Measurements from ENCODE around the gene LDLRAD4. TPM values are rescaled to one million over a fixed set of nuclear protein-coding genes. Genes with fewer than 3 reads are reported as not detected.

Gene LDLRAD4
- total RNA-seq, 2 experiments from 2014 or later: 28.4 to 30.1 TPM

DNA sequence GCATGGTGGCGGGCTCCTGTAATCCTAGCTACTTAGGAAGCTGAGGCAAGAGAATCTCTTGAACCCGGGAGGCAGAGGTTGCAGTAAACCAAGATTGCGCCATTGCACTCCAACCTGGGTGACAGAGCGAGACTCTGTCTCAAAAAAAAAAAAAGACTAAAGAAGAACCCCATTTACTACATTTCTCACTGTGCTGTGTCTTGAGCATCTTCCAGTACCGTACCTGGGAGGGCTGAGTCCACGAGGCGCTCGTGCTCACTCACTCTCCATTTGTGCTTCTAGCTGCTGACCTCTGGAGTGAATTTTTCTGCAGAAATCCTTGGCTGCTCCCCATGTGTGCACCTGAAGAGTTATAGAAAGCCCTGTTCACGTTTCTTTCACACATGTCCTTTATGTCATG, 204.8 kb downstream of the LDLRAD4 start:
- Mint-ChIP-seq H3K36me3 (no peaks in the 10 kb centered on the region), H3K4me1 (ENCODE audit: low read depth) (peaks cover 23% of the 10 kb centered on the region), H3K4me3 (no peak overlapping the region), H3K9me3 (no peaks in the 10 kb centered on the region), H3K27me3 (no peaks in the 10 kb centered on the region), H3K27ac (no peak overlapping the region)
- POLR2A ChIA-PET: no interaction called here
- DNase-seq: no peak
- CTCF ChIA-PET: no interaction called here
- intact Hi-C loops (cut with micrococcal nuclease): no loop called here

- Mint-ChIP-seq H3K4me1 (ENCODE audit: low read depth) (peaks cover 28% of the 10 kb centered on the region), H3K27me3 (no peaks in the 10 kb centered on the region), H3K36me3 (no peaks in the 10 kb centered on the region), H3K27ac (no peak overlapping the region), H3K4me3 (no peak overlapping the region), H3K9me3 (no peaks in the 10 kb centered on the region)
- no peak for DNase-seq
- intact Hi-C loops (cut with micrococcal nuclease): no loop called here
- POLR2A ChIA-PET: no interaction called here
- CTCF ChIA-PET: no interaction called here
Measured at GRCh38 chr18:13424363-13424762, 205.8 kb downstream of the LDLRAD4 start.

DNA sequence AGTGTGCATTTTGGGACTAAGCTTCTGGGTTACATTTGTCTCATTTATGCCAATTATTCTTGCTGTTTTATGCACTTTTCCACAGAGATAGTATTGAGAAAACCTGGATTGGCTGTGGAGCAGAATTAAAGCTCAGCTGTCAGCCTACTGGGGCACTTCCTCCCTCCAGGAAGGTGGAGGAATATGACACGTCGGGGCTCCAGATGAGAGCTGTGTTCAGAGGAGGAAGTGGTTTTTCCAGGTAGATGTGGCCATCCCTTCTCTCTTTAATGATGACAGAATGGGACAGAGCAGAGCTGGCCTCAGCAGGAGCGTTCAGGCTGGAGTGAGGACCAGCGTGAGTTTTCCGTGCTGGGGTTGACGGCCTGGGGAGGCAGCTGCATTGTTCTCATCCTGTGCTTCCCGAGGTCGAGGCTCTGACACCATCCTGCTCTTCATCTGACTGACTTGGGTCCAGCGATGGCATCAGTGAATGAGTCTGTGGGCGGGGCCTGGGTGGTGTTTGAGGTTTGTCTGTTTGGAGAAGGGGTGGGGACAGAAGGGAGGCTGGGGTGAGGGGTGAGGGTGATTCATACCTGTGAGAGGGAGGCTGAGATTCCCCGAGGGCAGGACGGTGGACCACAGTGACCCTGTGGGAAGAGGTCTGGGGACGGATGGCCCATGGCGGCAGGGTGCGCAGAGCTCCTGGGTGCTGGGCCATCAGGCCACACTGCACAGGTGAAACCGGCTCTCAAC, 207.0 kb downstream of the LDLRAD4 start:
- H3K4me1 Mint-ChIP-seq (ENCODE audit: low read depth): peaks cover 28% of the 10 kb centered on the region
- ChIA-PET CTCF (interaction anchor here (1.4 kb wide), 1 partner anchor 209 kb away, joined by 5 read pairs; no protein-coding TSS in a partner anchor), POLR2A (no interaction called here)
- H3K36me3 Mint-ChIP-seq: no peaks in the 10 kb centered on the region
- H3K27me3 Mint-ChIP-seq: no peaks in the 10 kb centered on the region
- peak; percentile 62 for DNase-seq
- intact Hi-C loops (cut with micrococcal nuclease): no loop called here
- H3K4me3 Mint-ChIP-seq: no peak overlapping the region
- H3K27ac Mint-ChIP-seq: no peak overlapping the region
- no peaks in the 10 kb centered on the region for H3K9me3 Mint-ChIP-seq

DNA sequence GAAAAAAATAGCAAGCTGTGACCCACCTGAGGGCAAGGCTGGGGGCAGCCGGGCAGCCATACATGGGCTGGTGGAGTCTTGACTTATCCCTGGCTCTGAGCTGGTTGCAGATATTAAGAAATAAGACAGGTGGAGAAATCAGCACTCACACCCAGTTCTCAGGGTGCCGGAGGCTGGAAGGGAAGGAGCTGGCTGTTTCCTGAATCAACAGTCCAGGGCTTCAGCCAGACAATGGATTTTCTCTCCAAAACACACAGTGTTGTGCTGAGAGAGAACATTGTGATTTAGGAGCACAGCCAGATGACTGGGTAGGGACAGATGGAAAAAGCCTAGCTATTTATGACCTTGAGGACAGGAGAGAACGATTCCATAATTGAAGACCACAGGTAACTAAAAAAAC, 208.8 kb downstream of the LDLRAD4 start:
- POLR2A ChIA-PET: no interaction called here
- Mint-ChIP-seq H3K27me3 (no peaks in the 10 kb centered on the region), H3K36me3 (no peaks in the 10 kb centered on the region), H3K27ac (no peak overlapping the region), H3K4me3 (no peak overlapping the region), H3K9me3 (no peaks in the 10 kb centered on the region), H3K4me1 (ENCODE audit: low read depth) (peaks cover 26% of the 10 kb centered on the region)
- intact Hi-C loops (cut with micrococcal nuclease): no loop called here
- no peak for DNase-seq
- CTCF ChIA-PET: no interaction called here

GRCh38 chr18:13428319-13428718, 209.8 kb downstream of the LDLRAD4 start:
- peaks cover 30% of the 10 kb centered on the region for H3K4me1 Mint-ChIP-seq (ENCODE audit: low read depth)
- no peak overlapping the region for H3K4me3 Mint-ChIP-seq
- ChIA-PET CTCF (no interaction called here), POLR2A (interaction anchor here (0.9 kb wide), 1 partner anchor 10 kb away, joined by 3 read pairs; no protein-coding TSS in a partner anchor)
- no peaks in the 10 kb centered on the region for H3K9me3 Mint-ChIP-seq
- intact Hi-C loops (cut with micrococcal nuclease): no loop called here
- DNase-seq: no peak
- no peak overlapping the region for H3K27ac Mint-ChIP-seq
- no peaks in the 10 kb centered on the region for H3K36me3 Mint-ChIP-seq
- H3K27me3 Mint-ChIP-seq: no peaks in the 10 kb centered on the region

DNA sequence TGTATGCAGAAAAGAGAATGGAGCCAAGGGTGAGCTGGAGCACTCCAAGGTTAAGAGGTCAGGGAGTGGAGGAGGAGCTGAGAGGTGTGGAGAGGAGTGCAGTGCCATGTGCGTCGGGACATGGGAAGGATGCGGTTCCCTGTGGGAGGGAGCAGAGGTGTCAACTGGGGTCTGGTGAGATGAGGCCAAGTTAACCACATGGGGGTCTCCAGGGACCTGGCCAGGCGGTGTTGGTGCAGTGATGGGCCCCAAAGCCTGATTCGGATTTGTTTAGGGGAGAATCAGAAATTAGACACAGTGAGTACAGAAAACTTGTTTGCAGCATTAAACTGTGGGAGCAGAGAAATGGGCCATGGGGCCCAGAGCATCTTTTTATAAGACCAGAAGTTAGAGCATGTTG, 210.5 kb downstream of the LDLRAD4 start:
- Mint-ChIP-seq H3K27me3 (no peaks in the 10 kb centered on the region), H3K4me1 (ENCODE audit: low read depth) (peaks cover 35% of the 10 kb centered on the region), H3K4me3 (no peak overlapping the region), H3K9me3 (no peaks in the 10 kb centered on the region), H3K36me3 (no peaks in the 10 kb centered on the region), H3K27ac (no peak overlapping the region)
- no peak for DNase-seq
- intact Hi-C loops (cut with micrococcal nuclease): no loop called here
- POLR2A ChIA-PET: interaction anchor here (0.9 kb wide), 1 partner anchor 9 kb away, joined by 3 read pairs; no protein-coding TSS in a partner anchor
- CTCF ChIA-PET: interaction anchor here (1.0 kb wide), 1 partner anchor 213 kb away, joined by 3 read pairs; no protein-coding TSS in a partner anchor

DNA sequence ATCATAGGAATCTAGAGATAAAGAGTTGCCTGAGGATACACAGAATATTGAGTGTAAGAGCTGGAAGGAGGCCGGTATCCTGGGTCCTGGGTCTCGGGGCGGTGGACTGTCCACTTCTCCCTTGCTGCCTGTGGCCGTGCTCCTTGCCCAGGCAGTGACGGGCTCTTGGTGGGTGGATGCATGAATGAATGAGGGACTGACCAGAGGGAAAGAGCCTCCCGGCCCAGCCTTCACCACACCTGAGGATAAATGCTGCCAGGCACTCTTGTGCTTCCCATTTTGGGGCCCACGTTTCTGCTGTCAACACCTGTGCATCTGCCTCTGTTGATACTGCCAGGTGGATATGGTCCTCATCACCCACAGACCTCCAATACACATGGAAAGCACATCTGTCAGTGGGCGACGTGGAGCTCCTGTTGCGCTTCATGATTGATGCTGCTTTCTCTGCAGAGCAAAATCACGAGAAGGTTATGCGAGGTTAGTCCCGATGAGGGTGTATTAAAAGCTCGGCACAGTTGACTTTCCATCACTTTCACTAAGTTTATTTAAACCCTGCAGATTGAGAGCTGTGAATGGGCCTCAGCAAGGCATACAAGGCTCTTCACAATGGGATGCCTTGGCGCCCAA, 211.4 kb downstream of the LDLRAD4 start:
- no peak for DNase-seq
- Mint-ChIP-seq H3K9me3 (no peaks in the 10 kb centered on the region), H3K4me3 (no peak overlapping the region), H3K36me3 (no peaks in the 10 kb centered on the region), H3K27me3 (no peaks in the 10 kb centered on the region), H3K27ac (no peak overlapping the region), H3K4me1 (ENCODE audit: low read depth) (peaks cover 30% of the 10 kb centered on the region)
- intact Hi-C loops (cut with micrococcal nuclease): no loop called here
- ChIA-PET POLR2A (no interaction called here), CTCF (interaction anchor here (1.0 kb wide), 1 partner anchor 214 kb away, joined by 3 read pairs; no protein-coding TSS in a partner anchor)

DNA sequence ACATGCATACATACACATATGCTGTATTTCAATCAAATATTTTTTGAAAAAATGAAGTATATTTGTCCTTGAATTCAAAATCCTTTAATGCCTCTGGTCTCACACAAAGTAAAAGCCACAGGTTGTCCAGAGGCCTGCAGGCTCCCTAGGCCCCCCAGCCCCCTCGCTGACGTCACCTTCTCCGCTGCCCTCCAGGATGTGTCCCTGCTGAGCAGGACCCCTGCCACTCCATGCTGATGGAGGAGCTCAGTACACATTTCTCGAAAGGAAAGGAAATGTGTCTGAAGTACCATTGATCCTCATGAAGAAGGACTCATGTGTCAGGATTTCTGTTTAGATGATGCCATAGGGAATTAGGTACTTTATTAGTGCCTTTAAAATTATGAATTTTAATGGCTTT, 212.1 kb downstream of the LDLRAD4 start:
- POLR2A ChIA-PET: no interaction called here
- Mint-ChIP-seq H3K27ac (no peak overlapping the region), H3K4me1 (ENCODE audit: low read depth) (peaks cover 29% of the 10 kb centered on the region), H3K4me3 (no peak overlapping the region), H3K36me3 (no peaks in the 10 kb centered on the region), H3K27me3 (no peaks in the 10 kb centered on the region), H3K9me3 (no peaks in the 10 kb centered on the region)
- DNase-seq: no peak
- intact Hi-C loops (cut with micrococcal nuclease): no loop called here
- CTCF ChIA-PET: no interaction called here

DNA sequence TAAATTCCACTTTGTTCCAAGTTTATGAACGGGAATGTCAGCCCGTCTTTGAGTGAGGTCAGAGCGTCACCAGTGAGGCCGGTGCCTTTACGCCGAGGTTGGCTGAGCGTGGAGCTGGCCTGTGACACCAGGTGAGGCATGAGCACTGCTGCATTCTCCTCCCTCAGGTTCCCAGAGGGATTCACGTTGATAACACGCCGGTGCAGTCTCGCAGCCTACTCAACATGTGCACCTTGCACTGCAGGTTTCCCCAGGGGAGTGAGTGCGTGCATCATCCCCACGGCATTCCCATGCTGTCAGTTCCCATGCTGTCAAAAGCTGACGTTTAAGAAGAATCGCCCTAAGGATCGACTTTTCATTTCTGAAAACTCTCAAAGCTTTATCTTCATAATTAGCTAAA, 213.3 kb downstream of the LDLRAD4 start:
- POLR2A ChIA-PET: no interaction called here
- intact Hi-C loops (cut with micrococcal nuclease): no loop called here
- CTCF ChIA-PET: no interaction called here
- peaks cover 37% of the 10 kb centered on the region for H3K4me1 Mint-ChIP-seq (ENCODE audit: low read depth)
- H3K27me3 Mint-ChIP-seq: no peaks in the 10 kb centered on the region
- DNase-seq: no peak
- no peak overlapping the region for H3K27ac Mint-ChIP-seq
- no peaks in the 10 kb centered on the region for H3K9me3 Mint-ChIP-seq
- H3K4me3 Mint-ChIP-seq: no peak overlapping the region
- H3K36me3 Mint-ChIP-seq: no peaks in the 10 kb centered on the region

DNA sequence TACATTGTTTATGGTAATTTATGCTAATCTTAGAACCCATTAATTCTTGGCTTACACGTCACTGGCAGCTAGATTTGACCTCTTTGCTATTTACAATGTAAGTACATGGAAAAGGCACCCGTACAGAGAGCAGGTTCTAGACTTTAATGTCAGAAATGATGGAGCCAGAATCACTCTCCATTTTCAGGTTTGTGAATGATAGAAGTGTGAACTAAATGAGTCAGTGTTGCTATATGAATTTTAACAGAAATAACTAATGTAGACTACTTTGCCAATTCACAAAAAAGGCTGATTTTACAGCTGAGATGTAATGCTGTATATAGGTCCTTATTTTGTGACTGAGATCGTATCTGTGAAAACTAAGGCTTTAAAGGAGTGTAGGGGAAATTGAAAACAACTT, 214.6 kb downstream of the LDLRAD4 start:
- POLR2A ChIA-PET: interaction anchor here (0.5 to 1.5 kb wide), 5 partner anchors 24 to 136 kb away, joined by 3 to 5 read pairs (median 3); no protein-coding TSS in a partner anchor
- H3K27ac Mint-ChIP-seq: no peak overlapping the region
- no peaks in the 10 kb centered on the region for H3K36me3 Mint-ChIP-seq
- H3K27me3 Mint-ChIP-seq: no peaks in the 10 kb centered on the region
- no peaks in the 10 kb centered on the region for H3K9me3 Mint-ChIP-seq
- H3K4me1 Mint-ChIP-seq (ENCODE audit: low read depth): peaks cover 46% of the 10 kb centered on the region
- CTCF ChIA-PET: interaction anchor here (0.9 kb wide), 1 partner anchor 41 kb away, joined by 3 read pairs; no protein-coding TSS in a partner anchor
- no peak for DNase-seq
- H3K4me3 Mint-ChIP-seq: no peak overlapping the region
- intact Hi-C loops (cut with micrococcal nuclease): loop anchor here (1.0 kb wide), 1 partner anchor 69 kb away; no protein-coding TSS in a partner anchor

DNA sequence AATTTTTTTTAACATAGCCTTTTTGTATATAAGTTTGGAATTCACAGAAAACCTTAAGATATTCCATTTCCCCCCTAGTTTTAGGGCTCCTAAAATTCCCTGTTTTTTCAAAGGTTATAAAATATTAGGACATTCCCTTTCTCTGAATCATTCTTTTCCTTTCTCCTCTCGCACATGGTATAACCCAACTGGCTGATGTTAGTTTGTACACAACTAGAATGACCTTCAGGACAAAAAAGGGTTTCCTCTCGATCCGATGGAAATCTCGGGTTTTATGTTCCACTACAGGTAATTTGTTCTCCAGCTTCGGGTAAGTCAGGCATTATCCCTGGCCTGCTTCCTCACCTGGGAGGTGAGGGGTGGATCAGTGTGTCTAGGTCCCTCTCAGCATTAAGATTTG, 215.1 kb downstream of the LDLRAD4 start:
- H3K9me3 Mint-ChIP-seq: no peaks in the 10 kb centered on the region
- peaks cover 46% of the 10 kb centered on the region for H3K4me1 Mint-ChIP-seq (ENCODE audit: low read depth)
- H3K4me3 Mint-ChIP-seq: no peak overlapping the region
- H3K27ac Mint-ChIP-seq: no peak overlapping the region
- H3K27me3 Mint-ChIP-seq: no peaks in the 10 kb centered on the region
- intact Hi-C loops (cut with micrococcal nuclease): loop anchor here (1.0 kb wide), 1 partner anchor 69 kb away; no protein-coding TSS in a partner anchor
- POLR2A ChIA-PET: interaction anchor here (0.7 to 1.5 kb wide), 4 partner anchors 23 to 136 kb away, joined by 3 to 5 read pairs (median 3); no protein-coding TSS in a partner anchor
- no peaks in the 10 kb centered on the region for H3K36me3 Mint-ChIP-seq
- CTCF ChIA-PET: interaction anchor here (0.7 kb wide), 1 partner anchor 896 kb away, joined by 3 read pairs; no protein-coding TSS in a partner anchor
- no peak for DNase-seq

DNA sequence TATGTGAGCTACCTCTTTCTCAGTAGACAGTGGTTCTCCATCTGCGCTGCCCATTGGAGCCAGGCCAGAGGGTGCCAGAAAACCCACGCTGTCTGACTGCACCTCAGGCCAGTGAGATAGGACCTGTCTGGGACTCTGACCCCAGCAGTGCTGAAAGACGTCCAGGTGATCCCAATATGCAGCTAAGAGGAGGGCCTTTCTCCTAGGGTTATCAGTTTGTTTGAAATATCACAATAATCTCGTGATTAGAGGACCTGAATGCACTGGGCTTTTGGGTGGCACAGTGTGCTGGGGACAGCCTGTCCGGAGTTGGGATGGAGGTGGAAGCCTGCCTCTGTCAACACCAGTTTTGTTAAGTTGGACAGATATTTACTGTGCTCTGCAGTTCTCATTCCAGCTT, 216.3 kb downstream of the LDLRAD4 start:
- Mint-ChIP-seq H3K27ac (no peak overlapping the region), H3K27me3 (no peaks in the 10 kb centered on the region), H3K9me3 (no peaks in the 10 kb centered on the region), H3K4me3 (no peak overlapping the region), H3K36me3 (no peaks in the 10 kb centered on the region), H3K4me1 (ENCODE audit: low read depth) (peaks cover 54% of the 10 kb centered on the region)
- POLR2A ChIA-PET: interaction anchor here (1.5 kb wide), 1 partner anchor 29 kb away, joined by 3 read pairs; no protein-coding TSS in a partner anchor
- DNase-seq: no peak
- CTCF ChIA-PET: interaction anchor here (1.0 to 2.1 kb wide), 2 partner anchors 156 to 219 kb away, joined by 3 to 9 read pairs; no protein-coding TSS in a partner anchor
- intact Hi-C loops (cut with micrococcal nuclease): loop anchor here (5.0 kb wide), 2 partner anchors 127 to 142 kb away; no protein-coding TSS in a partner anchor
